Naive thymus-derived CD4-positive, alpha-beta T cell (primary cell): ENCODE results near the gene APP. TPM values are rescaled to one million over a fixed set of nuclear protein-coding genes. Genes with fewer than 3 reads are reported as not detected.

Experiments used
- ATAC-seq: fragments of 150-1000 bp; cut with Tn5 transposase; 2 replicates; pipeline ENCODE4 v1.10.0; 2021; ENCODE audit warnings: mild to moderate bottlenecking, moderate library complexity
- CTCF ChIA-PET: fragments of 350-600 bp; sonication (Branson Sonifier 250); formaldehyde crosslinking; loops from one replicate; lab custom pipeline; 2021; ENCODE audit warnings: antibody characterized with exemption; lab: Charles Lee
- POLR2A ChIA-PET: fragments of 350-600 bp; sonication (Branson Sonifier 250); formaldehyde crosslinking; loops from one replicate; lab custom pipeline; 2021; ENCODE audit warnings: antibody characterized with exemption, inconsistent platforms; lab: Charles Lee
- DNase-seq, 9 donors: peaks; one replicate each; pipeline versions ENCODE4 v3.0.0 to v3.0.0-alpha.2; 2020 to 2022; ENCODE audit warnings: mixed read lengths in 1 of 9
- H3K27ac ChIP-seq: one replicate; pipeline ENCODE4 v1.7.0; 2013; ENCODE audit warnings: mild to moderate bottlenecking, low read depth, low read length, moderate library complexity
- H3K27me3 ChIP-seq, 2 donors: one replicate each; pipeline ENCODE4 v1.7.0; 2013; ENCODE audit warnings: low read length in 2 of 2, mild to moderate bottlenecking in 2 of 2, moderate library complexity in 2 of 2; ENCODE audit not compliant: control insufficient read depth in 2 of 2, insufficient read depth in 2 of 2
- H3K36me3 ChIP-seq, 3 experiments: 1 replicate in 2 of 3; 2 replicates in 1 of 3; pipeline ENCODE4 v1.7.0; 2013; ENCODE audit warnings: low read length in 3 of 3, mild to moderate bottlenecking in 3 of 3, moderate library complexity in 1 of 3; ENCODE audit not compliant: insufficient read depth in 3 of 3, control insufficient read depth in 2 of 3
- H3K4me1 ChIP-seq, 2 donors: one replicate each; pipeline ENCODE4 v1.7.0; 2013; ENCODE audit warnings: low read length in 2 of 2, mild to moderate bottlenecking in 2 of 2, moderate library complexity in 1 of 2; ENCODE audit not compliant: control insufficient read depth in 2 of 2, insufficient read depth in 2 of 2
- H3K4me3 ChIP-seq: 2 replicates; pipeline ENCODE4 v1.7.0; 2013; ENCODE audit warnings: mild to moderate bottlenecking, low read length
- H3K9me3 ChIP-seq, 3 experiments: 1 replicate in 2 of 3; 2 replicates in 1 of 3; pipeline ENCODE4 v1.7.0; 2013; ENCODE audit warnings: low read length in 3 of 3; ENCODE audit not compliant: control insufficient read depth in 2 of 3
- H3K27ac Mint-ChIP-seq, 9 donors: one replicate each; pipeline ENCODE4 v1.8.0; 2020 to 2022; ENCODE audit warnings: mixed read lengths in 9 of 9, mild to moderate bottlenecking in 8 of 9, moderate library complexity in 5 of 9, inconsistent platforms in 2 of 9
- H3K27me3 Mint-ChIP-seq, 5 donors: one replicate each; pipeline ENCODE4 v1.8.0; 2021 to 2022; ENCODE audit warnings: mixed read lengths in 5 of 5, mild to moderate bottlenecking in 1 of 5
- H3K36me3 Mint-ChIP-seq, 5 donors: one replicate each; pipeline ENCODE4 v1.8.0; 2020 to 2022; ENCODE audit warnings: mixed read lengths in 5 of 5, mild to moderate bottlenecking in 3 of 5, inconsistent platforms in 1 of 5
- H3K4me1 Mint-ChIP-seq, 7 donors: one replicate each; pipeline ENCODE4 v1.8.0; 2020 to 2022; ENCODE audit warnings: mixed read lengths in 7 of 7, mild to moderate bottlenecking in 3 of 7, inconsistent platforms in 1 of 7
- H3K4me3 Mint-ChIP-seq, 10 donors: one replicate each; pipeline ENCODE4 v1.8.0; 2020 to 2022; ENCODE audit warnings: mild to moderate bottlenecking in 10 of 10, mixed read lengths in 10 of 10, moderate library complexity in 6 of 10, inconsistent platforms in 2 of 10
- H3K9me3 Mint-ChIP-seq, 11 donors: one replicate each; pipeline ENCODE4 v1.8.0; 2020 to 2022; ENCODE audit warnings: mixed read lengths in 11 of 11, mild to moderate bottlenecking in 4 of 11, inconsistent platforms in 1 of 11, moderate library complexity in 1 of 11
- intact Hi-C, 2 donors: fragments of 100-400 bp; cut with micrococcal nuclease; formaldehyde crosslinking; loops; one replicate each; pipeline ENCODE4 v1.15.1; 2023
- polyA plus RNA-seq, 2 donors: library from polyadenylated mRNA; unstranded; fragments of 300-500 nt; fragmentation: Illumina TruSeq; gene quantifications; one replicate each; pipeline ENCODE4 v1.2.3, GENCODE V29; 2021
- total RNA-seq, 6 experiments: library from RNA in 5 of 6; stranded (reverse) in 5 of 6; gene quantifications; 1 replicate in 5 of 6; 2 replicates in 1 of 6; pipeline ENCODE4 v1.2.3 and lab custom pipeline; 2021 to 2026

APP gene
- total and polyA plus RNA-seq, 7 experiments from 2014 or later = 19.8 to 68.0 (median 54.9) TPM

GRCh38 chr21:25977068-25977611, 193.4 kb downstream of the APP start:
- ATAC-seq (peak; percentile 34), DNase-seq (peak in 5 of 9 donors; percentile 10 to 42 (median 38))
- POLR2A ChIA-PET = no interaction called here
- H3K27me3 ChIP-seq = no peaks in the 10 kb centered on the region
- CTCF ChIA-PET = no interaction called here
- H3K4me3 ChIP-seq = no peak overlapping the region
- Mint-ChIP-seq H3K27ac (peak overlapping the region in 4 of 9 donors; percentile 17 to 70 (median 58)), H3K4me3 (peak overlapping the region in 4 of 10 donors; percentile 20 to 50 (median 42)), H3K9me3 (peaks cover 0 to 6% (median 0%) of the 10 kb centered on the region in 11 donors), H3K27me3 (no peaks in the 10 kb centered on the region), H3K4me1 (peaks cover 0 to 21% (median 18%) of the 10 kb centered on the region in 7 donors), H3K36me3 (peaks cover 17 to 63% (median 59%) of the 10 kb centered on the region in 5 donors)
- H3K27ac ChIP-seq = no peak overlapping the region
- intact Hi-C loops = no loop called here
- no peaks in the 10 kb centered on the region for H3K9me3 ChIP-seq
- peaks cover 0 to 24% (median 0%) of the 10 kb centered on the region in 3 experiments for H3K36me3 ChIP-seq
- H3K4me1 ChIP-seq = peaks cover 0 to 9% of the 10 kb centered on the region in 2 donors

- intact Hi-C loops = no loop called here
- H3K27ac Mint-ChIP-seq = peak overlapping the region in 1 of 9 donors; percentile 40
These were observed 195.6 kb downstream of the APP start for GRCh38 chr21:25974964-25975363.

GRCh38 chr21:25970254-25970930, 200.2 kb downstream of the APP start:
- Histone ChIP-seq H3K9me3 (no peaks in the 10 kb centered on the region), H3K36me3 (peaks cover 0 to 17% (median 0%) of the 10 kb centered on the region in 3 experiments), H3K4me1 (no peaks in the 10 kb centered on the region), H3K27ac (no peak overlapping the region), H3K4me3 (no peak overlapping the region), H3K27me3 (no peaks in the 10 kb centered on the region)
- intact Hi-C loops = no loop called here
- peak overlapping the region in 1 of 9 donors; percentile 25 for H3K27ac Mint-ChIP-seq
- ATAC-seq (no peak), DNase-seq (no peak)
- peaks cover 16 to 55% (median 47%) of the 10 kb centered on the region in 5 donors for H3K36me3 Mint-ChIP-seq
- H3K4me3 Mint-ChIP-seq = no peak overlapping the region
- CTCF ChIA-PET = no interaction called here
- POLR2A ChIA-PET = no interaction called here
- H3K9me3 Mint-ChIP-seq = peaks cover 0 to 6% (median 0%) of the 10 kb centered on the region in 11 donors
- H3K27me3 Mint-ChIP-seq = no peaks in the 10 kb centered on the region
- H3K4me1 Mint-ChIP-seq = peaks cover 5 to 19% (median 14%) of the 10 kb centered on the region in 7 donors

More at GRCh38 chr21:25974964-25975363, 195.6 kb downstream of the APP start:
- H3K36me3 ChIP-seq = peaks cover 0 to 19% (median 0%) of the 10 kb centered on the region in 3 experiments
- ATAC-seq (no peak), DNase-seq (no peak)
- no peak overlapping the region for H3K4me3 Mint-ChIP-seq
- H3K36me3 Mint-ChIP-seq = peaks cover 16 to 67% (median 58%) of the 10 kb centered on the region in 5 donors
- ChIA-PET CTCF (no interaction called here), POLR2A (no interaction called here)
- H3K27me3 ChIP-seq = no peaks in the 10 kb centered on the region
- peaks cover 0 to 6% (median 0%) of the 10 kb centered on the region in 11 donors for H3K9me3 Mint-ChIP-seq
- no peaks in the 10 kb centered on the region for H3K9me3 ChIP-seq
- no peak overlapping the region for H3K4me3 ChIP-seq
- no peak overlapping the region for H3K27ac ChIP-seq
- H3K4me1 Mint-ChIP-seq = peaks cover 0 to 21% (median 18%) of the 10 kb centered on the region in 7 donors
- H3K27me3 Mint-ChIP-seq = no peaks in the 10 kb centered on the region
- H3K4me1 ChIP-seq = peaks cover 0 to 9% of the 10 kb centered on the region in 2 donors

- DNase-seq = peak in 3 of 9 donors; percentile 5 to 11 (median 8)
These were observed 202.6 kb downstream of the APP start for GRCh38 chr21:25967901-25968438.

GRCh38 chr21:25967181-25967900, 203.2 kb downstream of the APP start:
- Mint-ChIP-seq H3K4me3 (peak overlapping the region in 7 of 10 donors; percentile 50 to 68 (median 65)), H3K4me1 (peaks cover 5 to 19% (median 14%) of the 10 kb centered on the region in 7 donors), H3K27me3 (no peaks in the 10 kb centered on the region), H3K36me3 (peaks cover 10 to 39% (median 26%) of the 10 kb centered on the region in 5 donors), H3K9me3 (peaks cover 0 to 3% (median 0%) of the 10 kb centered on the region in 11 donors), H3K27ac (peak overlapping the region; percentile 67 to 86 (median 82))
- ChIA-PET POLR2A (interaction anchor here (0.6 to 1.7 kb wide), 3 partner anchors 20 to 233 kb away, joined by 4 to 5 read pairs (median 5); partner anchors contain the start of genes ATP5PF and GABPA), CTCF (interaction anchor here (1.3 kb wide), 1 partner anchor 72 kb away, joined by 4 read pairs; no protein-coding TSS in a partner anchor)
- H3K27ac ChIP-seq = peak overlapping the region; percentile 51
- H3K9me3 ChIP-seq = no peaks in the 10 kb centered on the region
- H3K4me1 ChIP-seq = no peaks in the 10 kb centered on the region
- intact Hi-C loops = loop anchor here in 1 of 2 donors (2.0 to 5.0 kb wide), 2 partner anchors 35 to 203 kb away; partner anchors contain the start of gene APP
- peak; percentile 84 for ATAC-seq
- peaks cover 0 to under 1% (median 0%) of the 10 kb centered on the region in 3 experiments for H3K36me3 ChIP-seq
- peak in 6 of 9 donors; percentile 4 to 41 (median 20) for DNase-seq
- no peak overlapping the region for H3K4me3 ChIP-seq
- no peaks in the 10 kb centered on the region for H3K27me3 ChIP-seq

More at GRCh38 chr21:25967901-25968438, 202.6 kb downstream of the APP start:
- no peaks in the 10 kb centered on the region for H3K4me1 ChIP-seq
- POLR2A ChIA-PET = interaction anchor here (0.6 to 1.7 kb wide), 3 partner anchors 21 to 233 kb away, joined by 4 to 5 read pairs (median 5); partner anchors contain the start of genes ATP5PF and GABPA
- CTCF ChIA-PET = interaction anchor here (0.6 to 1.3 kb wide), 2 partner anchors 16 to 72 kb away, joined by 3 to 4 read pairs; no protein-coding TSS in a partner anchor
- intact Hi-C loops = loop anchor here in 1 of 2 donors (2.0 to 5.0 kb wide), 2 partner anchors 34 to 203 kb away; partner anchors contain the start of gene APP
- no peaks in the 10 kb centered on the region for H3K9me3 ChIP-seq
- Mint-ChIP-seq H3K4me3 (peak overlapping the region in 7 of 10 donors; percentile 50 to 68 (median 65)), H3K27me3 (no peaks in the 10 kb centered on the region), H3K36me3 (peaks cover 10 to 45% (median 32%) of the 10 kb centered on the region in 5 donors), H3K4me1 (peaks cover 5 to 19% (median 14%) of the 10 kb centered on the region in 7 donors), H3K9me3 (peaks cover 0 to 6% (median 0%) of the 10 kb centered on the region in 11 donors), H3K27ac (peak overlapping the region; percentile 67 to 86 (median 82))
- ATAC-seq = no peak
- peak overlapping the region; percentile 51 for H3K27ac ChIP-seq
- peaks cover 0 to 3% (median 0%) of the 10 kb centered on the region in 3 experiments for H3K36me3 ChIP-seq
- no peaks in the 10 kb centered on the region for H3K27me3 ChIP-seq
- no peak overlapping the region for H3K4me3 ChIP-seq
